Stimulated activated CD8-positive, alpha-beta memory T cell treated with anti-CD3 and anti-CD28 coated beads, Interleukin-4, amount 100 ng/mL, for 1 hour (primary cell): ENCODE results near the gene NOSIP.

ENCODE experiments used
- DNase-seq, 2 donors: peaks; one replicate each; pipeline ENCODE4 v3.0.0-alpha.2; 2020; ENCODE audit warnings: low read depth in 2 of 2, low spot score in 1 of 2

Gene NOSIP

DNA sequence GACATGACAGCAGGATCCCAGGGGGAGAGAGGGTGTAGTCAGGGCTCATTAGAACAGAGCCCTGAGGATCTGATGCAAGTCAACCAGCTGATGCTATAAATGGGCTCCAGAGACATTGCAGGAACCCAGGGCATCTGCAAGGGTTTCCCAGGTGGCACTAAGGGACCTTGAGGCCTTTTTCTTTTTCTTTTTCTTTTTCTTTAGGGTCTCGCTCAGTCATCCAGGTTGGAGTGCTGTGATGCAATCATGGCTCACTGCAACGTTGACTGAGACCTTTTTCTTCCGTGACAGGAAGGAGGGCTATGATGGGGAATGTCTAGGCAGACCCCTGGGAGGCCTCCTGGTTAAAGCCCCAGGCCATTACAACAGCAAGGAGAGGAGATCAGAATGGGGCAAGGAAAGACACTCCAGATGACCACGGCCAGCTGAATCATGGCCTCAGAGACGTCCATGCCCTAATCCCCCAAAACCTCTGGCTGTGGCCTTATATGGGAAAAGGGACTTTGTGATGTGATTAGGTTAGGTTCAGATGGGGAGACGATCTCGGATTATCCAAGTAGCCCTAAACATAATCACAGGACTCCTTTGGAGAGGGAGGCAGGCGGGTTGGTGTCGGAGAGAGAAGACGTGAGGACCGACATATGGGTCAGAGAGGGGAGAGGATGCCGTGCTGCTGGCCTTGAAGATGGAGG, 72.4 kb downstream of the NOSIP start:
- no peak for DNase-seq

DNA sequence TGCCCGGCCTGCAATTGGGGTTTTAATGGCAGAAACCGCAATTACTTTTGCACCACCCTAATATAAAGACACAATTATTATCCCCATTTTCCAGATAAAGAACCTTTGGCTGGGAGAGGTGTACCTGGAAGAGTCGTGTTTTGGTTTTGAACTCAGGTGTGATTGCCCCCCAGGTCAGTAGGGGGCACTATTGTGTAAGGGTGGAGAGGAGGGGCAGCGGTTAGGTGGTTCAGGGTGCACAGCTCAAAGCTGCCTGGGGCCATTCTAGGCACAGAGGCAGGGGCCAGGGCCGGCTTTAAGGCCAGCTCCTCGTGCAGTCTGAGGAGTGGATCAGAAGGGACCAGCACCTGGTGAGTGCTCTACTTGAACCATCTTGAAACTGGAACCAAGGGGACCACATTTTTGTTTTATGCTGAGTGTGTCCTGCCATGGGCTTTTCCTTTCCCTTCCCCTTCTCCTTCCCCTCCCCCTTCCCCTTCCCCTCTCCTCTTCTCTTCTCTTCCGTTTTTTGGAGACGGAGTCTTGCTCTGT, 73.7 kb downstream of the NOSIP start:
- DNase-seq = peak in 1 of 2 donors; percentile 61
